Esophagus muscularis mucosa (tissue), 3 donors: ENCODE results near the gene SNRNP70.

Source experiments
- EP300 ChIP-seq: sonication (generic); formaldehyde crosslinking; IDR thresholded peaks from one replicate; pipeline ENCODE4 v1.6.1; 2017; ENCODE audit warnings: antibody characterized with exemption
- POLR2A ChIP-seq: fragments of 450-650 bp; IDR thresholded peaks from one replicate; pipeline ENCODE4 v1.6.1; 2017; ENCODE audit warnings: antibody characterized with exemption, moderate library complexity, mild to moderate bottlenecking, low read depth
- POLR2AphosphoS5 ChIP-seq, 2 donors: sonication (generic); formaldehyde crosslinking; IDR thresholded peaks; one replicate each; pipeline ENCODE4 v1.6.1; 2017; ENCODE audit warnings: antibody characterized with exemption in 2 of 2

DNA sequence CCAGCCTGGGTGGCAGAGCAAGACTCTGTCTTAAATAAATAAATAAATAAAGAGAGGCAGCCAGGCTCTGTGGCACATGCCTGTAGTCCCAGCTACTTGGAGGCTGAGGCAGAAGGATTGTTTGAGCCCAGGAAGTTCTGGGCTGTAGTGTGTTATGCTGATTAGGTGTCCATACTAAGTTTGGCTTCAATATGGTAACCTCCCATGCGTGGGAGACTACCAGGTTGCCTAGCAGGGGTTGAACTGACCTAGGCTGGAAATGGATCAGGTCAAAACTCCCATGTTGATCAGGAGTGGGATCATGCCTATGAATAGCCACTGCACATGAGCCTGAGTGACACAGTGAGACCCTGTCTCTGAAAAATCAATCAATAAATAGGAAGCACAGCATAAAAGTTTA is 4.0 kb upstream of the SNRNP70 start:
- no peak for TF ChIP-seq POLR2AphosphoS5 (IDR thresholded peaks at IDR 0.05)
- TF ChIP-seq EP300 = no peak
- no peak for TF ChIP-seq POLR2A
